COR-L47 (cell line): ENCODE measurements around the gene MESP2.

Source experiments
- DNase-seq: peaks from one replicate; lab custom pipeline; 2025; lab: John Stamatoyannopoulos, UW

The MESP2 gene

GRCh38 chr15:89755701-89756100 is 20.4 kb upstream of the MESP2 start:
- DNase-seq = no peak

- no peak for DNase-seq
Measured at GRCh38 chr15:89756897-89757296, 19.2 kb upstream of the MESP2 start.

GRCh38 chr15:89758283-89758682 is 17.8 kb upstream of the MESP2 start:
- no peak for DNase-seq

- DNase-seq = no peak
Measured at GRCh38 chr15:89758981-89759380, 17.2 kb upstream of the MESP2 start.

- DNase-seq = no peak
Measured at GRCh38 chr15:89759835-89760234, 16.3 kb upstream of the MESP2 start.

GRCh38 chr15:89760303-89761008 is 15.7 kb upstream of the MESP2 start:
- DNase-seq = peak; percentile 36

- no peak for DNase-seq
Measured at GRCh38 chr15:89761009-89761831, 14.9 kb upstream of the MESP2 start.

- no peak for DNase-seq
Measured at GRCh38 chr15:89761929-89762328, 14.2 kb upstream of the MESP2 start.

- DNase-seq = no peak
Measured at GRCh38 chr15:89765694-89766093, 10.4 kb upstream of the MESP2 start.

GRCh38 chr15:89766357-89767311 is 9.5 kb upstream of the MESP2 start:
- DNase-seq = no peak

- DNase-seq = no peak
Measured at GRCh38 chr15:89767411-89767915, 8.7 kb upstream of the MESP2 start.

- no peak for DNase-seq
Measured at GRCh38 chr15:89768071-89768500, 8.0 kb upstream of the MESP2 start.

GRCh38 chr15:89769366-89769765 is 6.8 kb upstream of the MESP2 start:
- DNase-seq = no peak

GRCh38 chr15:89770041-89770440 is 6.1 kb upstream of the MESP2 start:
- DNase-seq = no peak

GRCh38 chr15:89772932-89773583 is 3.1 kb upstream of the MESP2 start:
- no peak for DNase-seq

- DNase-seq = no peak
Measured at GRCh38 chr15:89774492-89774891, 1.6 kb upstream of the MESP2 start.

- DNase-seq = no peak
Measured at GRCh38 chr15:89775815-89776214, 317 bp upstream of the MESP2 start.

- DNase-seq = no peak
Measured at GRCh38 chr15:89777073-89777751, 1.1 kb downstream of the MESP2 start.

- DNase-seq = no peak
Measured at GRCh38 chr15:89777782-89778380, 1.7 kb downstream of the MESP2 start.

GRCh38 chr15:89778861-89779260 is 2.7 kb downstream of the MESP2 start:
- DNase-seq = no peak

GRCh38 chr15:89780601-89781000 is 4.5 kb downstream of the MESP2 start:
- no peak for DNase-seq
